Neural progenitor cell (in vitro differentiated cells): Measurements from ENCODE around the gene LMAN2.

ENCODE experiments used
- EZH2phosphoT487 ChIP-seq: fragments of 200-600 bp; sonication (generic); IDR thresholded peaks from 2 replicates; pipeline ENCODE4 v1.6.1; 2017; ENCODE audit warnings: antibody characterized with exemption
- TF ChIP-seq, protein P1 (sequence below): fragments of 200-600 bp; sonication (generic); IDR thresholded peaks from 2 replicates; pipeline ENCODE4 v1.5.1; 2017; ENCODE audit warnings: antibody characterized with exemption, mild to moderate bottlenecking

DNA sequence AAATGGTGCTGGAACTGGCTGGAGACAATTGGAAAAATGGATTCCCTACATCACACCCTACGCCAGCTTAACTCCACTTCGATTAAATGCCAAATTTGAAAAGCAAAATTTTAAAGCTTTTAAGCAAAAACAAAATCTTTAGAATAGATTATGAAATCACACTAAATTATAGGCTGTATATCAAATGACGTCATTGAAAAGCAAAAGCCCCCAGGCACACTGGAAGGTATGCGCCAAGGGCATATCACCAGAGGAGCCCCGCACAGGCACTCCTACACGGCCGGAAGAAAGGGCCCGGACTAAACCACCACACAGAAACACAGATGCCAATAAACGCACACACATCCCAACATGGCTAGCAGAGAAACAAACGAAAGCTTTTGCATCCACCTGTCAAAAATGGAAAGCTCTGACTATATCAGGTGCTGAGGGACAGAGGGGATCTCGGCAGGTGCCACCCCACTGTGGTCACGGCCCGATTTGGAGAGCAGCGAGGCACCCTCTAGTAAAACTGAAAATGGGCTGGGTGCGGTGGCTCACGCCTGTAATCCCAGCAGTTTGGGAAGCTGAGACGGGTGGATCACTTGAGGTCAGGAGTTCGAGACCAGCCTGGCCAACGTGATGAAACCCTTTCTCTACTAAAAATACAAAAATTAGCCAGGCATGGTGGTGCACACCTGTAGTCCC lies 22.8 kb downstream of the LMAN2 start:
- TF ChIP-seq, protein P1, sequence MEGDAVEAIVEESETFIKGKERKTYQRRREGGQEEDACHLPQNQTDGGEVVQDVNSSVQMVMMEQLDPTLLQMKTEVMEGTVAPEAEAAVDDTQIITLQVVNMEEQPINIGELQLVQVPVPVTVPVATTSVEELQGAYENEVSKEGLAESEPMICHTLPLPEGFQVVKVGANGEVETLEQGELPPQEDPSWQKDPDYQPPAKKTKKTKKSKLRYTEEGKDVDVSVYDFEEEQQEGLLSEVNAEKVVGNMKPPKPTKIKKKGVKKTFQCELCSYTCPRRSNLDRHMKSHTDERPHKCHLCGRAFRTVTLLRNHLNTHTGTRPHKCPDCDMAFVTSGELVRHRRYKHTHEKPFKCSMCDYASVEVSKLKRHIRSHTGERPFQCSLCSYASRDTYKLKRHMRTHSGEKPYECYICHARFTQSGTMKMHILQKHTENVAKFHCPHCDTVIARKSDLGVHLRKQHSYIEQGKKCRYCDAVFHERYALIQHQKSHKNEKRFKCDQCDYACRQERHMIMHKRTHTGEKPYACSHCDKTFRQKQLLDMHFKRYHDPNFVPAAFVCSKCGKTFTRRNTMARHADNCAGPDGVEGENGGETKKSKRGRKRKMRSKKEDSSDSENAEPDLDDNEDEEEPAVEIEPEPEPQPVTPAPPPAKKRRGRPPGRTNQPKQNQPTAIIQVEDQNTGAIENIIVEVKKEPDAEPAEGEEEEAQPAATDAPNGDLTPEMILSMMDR: no peak
- TF ChIP-seq EZH2phosphoT487: no peak
